HepG2 (cell line): ENCODE results near the gene CMIP.

Experiments used
- CBX1 ChIP-seq: IDR thresholded peaks from one replicate; pipeline ENCODE4 v1.6.1; 2016; ENCODE audit warnings: antibody characterized with exemption, low read depth
- CEBPZ ChIP-seq: IDR thresholded peaks from 2 replicates; pipeline ENCODE4 v1.6.1; 2012; ENCODE audit warnings: low read length, improper control_type of control experiment
- CHD2 ChIP-seq: IDR thresholded peaks from 2 replicates; pipeline ENCODE4 v1.6.1; 2011; ENCODE audit warnings: low read depth, low read length, improper control_type of control experiment
- CTCF ChIP-seq: sonication (generic); formaldehyde crosslinking; IDR thresholded peaks from 2 replicates; pipeline ENCODE4 v1.5.0; 2020; ENCODE audit warnings: mild to moderate bottlenecking, missing genetic modification reagents, moderate library complexity
- MEF2D ChIP-seq: sonication (generic); formaldehyde crosslinking; IDR thresholded peaks from 2 replicates; pipeline ENCODE4 v1.5.1; 2020; ENCODE audit warnings: mild to moderate bottlenecking, missing genetic modification reagents
- MEIS2 ChIP-seq: sonication (generic); formaldehyde crosslinking; IDR thresholded peaks from 2 replicates; pipeline ENCODE4 v1.9.0; 2021; ENCODE audit warnings: mild to moderate bottlenecking, missing genetic modification reagents
- NFE2 ChIP-seq: sonication (generic); formaldehyde crosslinking; IDR thresholded peaks from 2 replicates; pipeline ENCODE4 v1.4.0; 2020; ENCODE audit warnings: missing genetic modification reagents
- PRMT3 ChIP-seq: sonication (generic); formaldehyde crosslinking; IDR thresholded peaks from 2 replicates; pipeline ENCODE4 v1.8.1; 2022; ENCODE audit warnings: low read depth, mild to moderate bottlenecking, moderate library complexity, missing genetic modification reagents, borderline replicate concordance
- RXRB ChIP-seq: IDR thresholded peaks from 2 replicates; pipeline ENCODE4 v1.6.1; 2016; ENCODE audit warnings: borderline replicate concordance, missing genetic modification reagents, missing compliant biosample characterization
- U2AF1 ChIP-seq: fragments of 200-400 bp; formaldehyde crosslinking; optimal IDR thresholded peaks from 2 replicates; pipeline ENCODE3; 2017; ENCODE audit warnings: mild to moderate bottlenecking, low read depth, low read length
- ZNF3 ChIP-seq: IDR thresholded peaks from 2 replicates; pipeline ENCODE4 v1.7.0; 2017; ENCODE audit warnings: inconsistent platforms
- ZNF747 ChIP-seq: sonication (generic); formaldehyde crosslinking; IDR thresholded peaks from 2 replicates; pipeline ENCODE4 v1.8.1; 2023; ENCODE audit warnings: missing genetic modification reagents, mild to moderate bottlenecking, borderline replicate concordance

GRCh38 chr16:81449241-81449640 is 4.6 kb downstream of the CMIP start:
- TF ChIP-seq CBX1, result no peak
- TF ChIP-seq PRMT3 (CRISPR knock-in tag), result no peak
- no peak for TF ChIP-seq MEF2D (CRISPR knock-in tag)
- no peak for TF ChIP-seq CEBPZ
- TF ChIP-seq ZNF747 (CRISPR knock-in tag), result no peak
- TF ChIP-seq NFE2, result no peak
- no peak for TF ChIP-seq U2AF1
- no peak for TF ChIP-seq RXRB (CRISPR knock-in tag)
- no peak for TF ChIP-seq MEIS2 (CRISPR knock-in tag)
- no peak for TF ChIP-seq ZNF3 (CRISPR knock-in tag)
- TF ChIP-seq CTCF, result no peak
- TF ChIP-seq CHD2, result no peak
